ENCODE data around the gene RPS6KA4. TPM values are rescaled to one million over a fixed set of nuclear protein-coding genes. Genes with fewer than 3 reads are reported as not detected.

Gene RPS6KA4
- total RNA-seq, 1 experiment from 2014 or later, result 67.3 TPM

DNA sequence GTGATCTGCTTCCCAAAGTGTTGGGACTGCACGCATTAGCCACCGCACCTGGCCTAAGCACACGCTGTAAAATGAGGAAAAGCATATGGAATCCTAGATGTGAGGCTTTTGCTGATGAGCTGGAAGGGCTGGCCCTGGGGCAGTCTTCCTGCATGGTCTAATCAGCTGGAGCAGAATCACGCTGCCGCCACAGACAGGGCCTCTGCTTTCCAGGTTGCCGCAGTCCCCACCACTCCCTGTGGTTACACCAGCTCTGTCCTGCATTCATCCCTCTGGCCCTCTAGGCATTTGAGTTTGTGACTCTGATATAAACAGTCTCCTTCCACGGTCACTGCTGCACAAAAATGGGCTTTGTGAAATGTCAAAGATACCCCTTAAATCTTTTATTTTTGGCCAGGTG, 17.1 kb downstream of the RPS6KA4 start:
- Histone ChIP-seq H3K9me2 (ENCODE audit: insufficient read depth) (no peaks in the 10 kb centered on the region), H3K9me3 (ENCODE audit: control insufficient read depth in 1 of 2, insufficient read depth in 1 of 2, low read depth in 1 of 2, low read length in 2 of 2) (no peaks in the 10 kb centered on the region), H3K27ac (ENCODE audit: low read depth, low read length) (no peak overlapping the region), H2AFZ (ENCODE audit: low read depth, low read length, poor library complexity, severe bottlenecking) (no peak overlapping the region), H3K79me2 (ENCODE audit: insufficient read depth, low read length) (no peaks in the 10 kb centered on the region), H3K4me1 (ENCODE audit: control insufficient read depth in 1 of 2, insufficient read depth in 2 of 2, low read length in 2 of 2) (peaks cover 0 to 15% of the 10 kb centered on the region in 2 experiments; a peak in 3 of 4 replicates), H3K36me3 (ENCODE audit: control insufficient read depth in 1 of 2, insufficient read depth in 2 of 2, low read length in 2 of 2) (no peaks in the 10 kb centered on the region; a peak in 1 of 4 replicates), H3K4me2 (ENCODE audit: low read length) (no peak overlapping the region), H3K27me3 (ENCODE audit: insufficient read depth, low read length) (no peaks in the 10 kb centered on the region), H4K20me1 (ENCODE audit: insufficient read depth) (no peaks in the 10 kb centered on the region), H3K9ac (ENCODE audit: low read length) (no peak overlapping the region), H3K4me3 (replicated peaks in 1 of 2; ENCODE audit: low read depth in 1 of 2, low read length in 2 of 2) (no peak overlapping the region)
- intact Hi-C loops (cut with micrococcal nuclease), result no loop called here
- CTCF ChIA-PET, result interaction anchor here (0.7 kb wide), 1 partner anchor 20 kb away, joined by 3 read pairs; no protein-coding TSS in a partner anchor
- RAD21 ChIA-PET (ENCODE audit: low non-redundant PET in 1 of 2, low total read pairs in 2 of 2, uncharacterized antibody in 2 of 2, unreplicated experiment in 2 of 2), result no interaction called here
- BruUV-seq (replicated peaks), result no TSS peak
- ATAC-seq (no peak), DNase-seq (ENCODE audit: low read depth, low spot score) (no peak)
- TF ChIP-seq, protein P1, sequence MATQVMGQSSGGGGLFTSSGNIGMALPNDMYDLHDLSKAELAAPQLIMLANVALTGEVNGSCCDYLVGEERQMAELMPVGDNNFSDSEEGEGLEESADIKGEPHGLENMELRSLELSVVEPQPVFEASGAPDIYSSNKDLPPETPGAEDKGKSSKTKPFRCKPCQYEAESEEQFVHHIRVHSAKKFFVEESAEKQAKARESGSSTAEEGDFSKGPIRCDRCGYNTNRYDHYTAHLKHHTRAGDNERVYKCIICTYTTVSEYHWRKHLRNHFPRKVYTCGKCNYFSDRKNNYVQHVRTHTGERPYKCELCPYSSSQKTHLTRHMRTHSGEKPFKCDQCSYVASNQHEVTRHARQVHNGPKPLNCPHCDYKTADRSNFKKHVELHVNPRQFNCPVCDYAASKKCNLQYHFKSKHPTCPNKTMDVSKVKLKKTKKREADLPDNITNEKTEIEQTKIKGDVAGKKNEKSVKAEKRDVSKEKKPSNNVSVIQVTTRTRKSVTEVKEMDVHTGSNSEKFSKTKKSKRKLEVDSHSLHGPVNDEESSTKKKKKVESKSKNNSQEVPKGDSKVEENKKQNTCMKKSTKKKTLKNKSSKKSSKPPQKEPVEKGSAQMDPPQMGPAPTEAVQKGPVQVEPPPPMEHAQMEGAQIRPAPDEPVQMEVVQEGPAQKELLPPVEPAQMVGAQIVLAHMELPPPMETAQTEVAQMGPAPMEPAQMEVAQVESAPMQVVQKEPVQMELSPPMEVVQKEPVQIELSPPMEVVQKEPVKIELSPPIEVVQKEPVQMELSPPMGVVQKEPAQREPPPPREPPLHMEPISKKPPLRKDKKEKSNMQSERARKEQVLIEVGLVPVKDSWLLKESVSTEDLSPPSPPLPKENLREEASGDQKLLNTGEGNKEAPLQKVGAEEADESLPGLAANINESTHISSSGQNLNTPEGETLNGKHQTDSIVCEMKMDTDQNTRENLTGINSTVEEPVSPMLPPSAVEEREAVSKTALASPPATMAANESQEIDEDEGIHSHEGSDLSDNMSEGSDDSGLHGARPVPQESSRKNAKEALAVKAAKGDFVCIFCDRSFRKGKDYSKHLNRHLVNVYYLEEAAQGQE (IDR thresholded peaks at IDR 0.05; ENCODE audit: low read depth), result no peak
- TF ChIP-seq RAD21 (IDR thresholded peaks at IDR 0.05; ENCODE audit: low read depth) (no peak), MAX (IDR thresholded peaks at IDR 0.05) (no peak), ATF3 (IDR thresholded peaks at IDR 0.05) (no peak), ZNF274 (IDR thresholded peaks at IDR 0.05; ENCODE audit: low read depth, low read length) (no peak), SIN3A (IDR thresholded peaks at IDR 0.05; ENCODE audit: low read depth) (no peak), ZFX (IDR thresholded peaks at IDR 0.05) (no peak), ZBTB33 (IDR thresholded peaks at IDR 0.05; ENCODE audit: extremely low read depth, insufficient replicate concordance, low read length) (no peak), POLR2AphosphoS5 (IDR thresholded peaks at IDR 0.05; ENCODE audit: low read depth, low read length) (no peak), YY1 (IDR thresholded peaks at IDR 0.05; ENCODE audit: extremely low read depth, insufficient replicate concordance, low read depth, low read length) (no peak), JUND (IDR thresholded peaks at IDR 0.05) (no peak), SRF (IDR thresholded peaks at IDR 0.05; ENCODE audit: low read depth) (no peak), CBX3 (IDR thresholded peaks at IDR 0.05; ENCODE audit: low read depth) (no peak), CEBPB (IDR thresholded peaks at IDR 0.05; ENCODE audit: low read depth) (no peak), FOSL1 (IDR thresholded peaks at IDR 0.05; ENCODE audit: low read depth) (no peak)
- POLR2A ChIA-PET, result no interaction called here

Data from HCT116 (cell line).